ENCODE data around the gene SOST. TPM values are rescaled to one million over a fixed set of nuclear protein-coding genes. Genes with fewer than 3 reads are reported as not detected.

The SOST gene
- total RNA-seq, 1 donor from 2014 or later, result not detected

DNA sequence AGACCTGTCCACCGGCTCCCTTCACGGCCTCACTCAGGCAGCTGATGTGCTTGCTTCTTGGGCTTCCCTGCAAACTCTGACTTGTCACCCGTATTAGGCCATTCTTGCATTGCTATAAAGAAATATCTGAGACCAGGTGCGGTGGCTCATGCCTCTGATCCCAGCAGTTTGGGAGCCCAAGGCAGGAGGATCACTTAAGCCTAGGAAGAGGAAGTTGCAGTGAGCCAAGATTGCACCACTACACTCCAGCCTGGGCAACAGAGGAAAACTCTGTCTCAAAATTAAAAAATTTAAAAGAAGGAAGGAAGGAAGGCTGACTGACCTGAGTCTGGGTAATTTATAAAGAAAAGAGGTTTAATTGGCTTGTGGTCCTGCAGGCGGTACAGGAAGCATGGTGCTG is 17.0 kb downstream of the SOST start:
- DNase-seq, result no peak

DNA sequence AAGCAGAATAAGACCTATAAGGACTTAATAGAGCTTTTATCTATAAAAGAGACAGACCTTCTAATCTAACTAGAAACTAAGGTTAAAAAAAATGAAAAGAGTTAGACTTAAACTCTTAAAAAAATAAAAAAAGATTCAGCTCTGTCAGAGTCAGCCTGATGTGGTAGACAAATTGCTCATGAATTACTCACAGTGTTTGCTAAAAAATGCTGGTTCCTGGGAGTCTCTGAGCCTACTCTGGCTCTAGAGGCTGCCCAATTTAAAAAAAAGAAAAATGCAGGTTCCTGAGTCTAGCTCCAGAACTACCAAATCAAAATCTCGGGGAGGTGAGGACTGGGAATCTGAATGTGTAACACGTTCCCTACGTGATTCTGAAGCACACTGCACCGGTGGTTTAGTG is 18.1 kb downstream of the SOST start:
- DNase-seq, result no peak

GRCh38 chr17:43737722-43738121 is 20.9 kb downstream of the SOST start:
- DNase-seq, result no peak

- DNase-seq, result no peak
Observed at GRCh38 chr17:43736389-43736788, 22.2 kb downstream of the SOST start.

- DNase-seq, result no peak
Observed at GRCh38 chr17:43734376-43734775, 24.2 kb downstream of the SOST start.

- DNase-seq, result no peak
Observed at GRCh38 chr17:43733956-43734355, 24.6 kb downstream of the SOST start.

DNA sequence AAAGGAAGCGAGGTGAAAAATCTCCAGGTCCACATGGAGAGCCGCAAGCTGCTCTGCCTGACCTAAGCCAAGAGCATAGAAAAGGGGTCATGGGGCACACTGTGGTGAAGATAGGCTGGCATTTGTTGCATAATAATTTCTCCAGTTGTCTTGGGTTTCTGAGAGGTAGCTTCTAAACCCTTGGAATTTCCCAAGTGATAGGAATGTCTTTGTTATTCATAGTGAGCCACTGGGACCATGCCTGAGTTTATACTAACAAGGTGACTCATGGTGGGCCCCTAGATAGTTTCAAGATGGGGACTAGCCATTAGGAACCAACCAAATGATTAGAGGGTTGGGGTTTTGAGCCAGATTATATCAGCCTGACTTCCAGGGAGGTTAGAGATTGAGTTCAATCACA is 25.6 kb downstream of the SOST start:
- DNase-seq, result no peak

GRCh38 chr17:43728081-43728480 is 30.5 kb downstream of the SOST start:
- DNase-seq, result no peak

DNA sequence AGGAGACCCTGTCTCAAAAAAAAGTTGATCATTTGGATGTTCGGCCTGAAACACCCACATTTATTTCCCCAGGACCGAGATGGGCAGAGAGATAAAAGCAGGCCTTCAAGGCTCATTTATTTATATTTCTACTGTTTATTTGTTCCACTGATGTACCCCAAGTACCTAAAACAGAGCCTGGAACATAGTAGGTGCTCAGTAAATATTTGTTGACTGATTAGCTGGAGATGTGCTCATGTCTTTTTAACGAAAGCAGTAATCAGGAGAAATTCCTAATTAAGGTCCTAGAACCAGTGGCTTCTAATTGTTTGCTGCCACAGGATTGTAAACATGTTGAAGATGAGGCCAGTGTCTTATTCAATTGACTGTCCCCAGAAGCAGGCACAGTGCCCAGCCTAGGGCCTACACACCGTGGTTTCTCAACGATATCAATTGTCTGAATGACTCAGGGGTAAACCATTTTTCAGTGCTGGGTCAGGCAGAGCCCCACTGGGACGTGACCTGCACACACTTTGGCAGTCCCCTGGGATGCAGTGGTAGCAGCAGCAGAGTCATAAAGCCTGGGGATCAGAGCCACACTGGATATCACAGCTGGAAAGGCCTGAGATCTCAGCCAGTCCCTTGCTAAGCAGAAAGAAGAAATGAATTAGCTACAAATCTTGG is 34.8 kb downstream of the SOST start:
- DNase-seq, result no peak

GRCh38 chr17:43722870-43723665 is 35.5 kb downstream of the SOST start:
- DNase-seq, result no peak

DNA sequence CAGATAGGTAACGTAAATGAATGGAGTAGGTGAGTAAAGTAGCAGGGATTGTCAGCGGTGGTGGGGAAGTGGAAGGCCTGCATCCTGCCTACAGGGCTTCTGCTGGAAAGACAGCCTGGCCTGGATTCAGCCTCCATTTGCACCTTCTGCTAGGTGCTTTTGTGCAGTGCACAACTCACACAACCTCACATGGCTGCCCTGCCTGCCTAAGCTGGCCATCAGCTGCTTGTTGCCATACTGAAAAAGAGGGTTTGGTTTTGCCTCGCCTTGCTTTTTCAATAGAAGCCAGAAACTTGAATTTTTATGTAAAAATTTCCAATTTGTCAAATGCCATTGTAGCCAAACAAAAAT is 36.3 kb downstream of the SOST start:
- DNase-seq, result no peak

- DNase-seq, result no peak
Observed at GRCh38 chr17:43721537-43722268, 36.9 kb downstream of the SOST start.

DNA sequence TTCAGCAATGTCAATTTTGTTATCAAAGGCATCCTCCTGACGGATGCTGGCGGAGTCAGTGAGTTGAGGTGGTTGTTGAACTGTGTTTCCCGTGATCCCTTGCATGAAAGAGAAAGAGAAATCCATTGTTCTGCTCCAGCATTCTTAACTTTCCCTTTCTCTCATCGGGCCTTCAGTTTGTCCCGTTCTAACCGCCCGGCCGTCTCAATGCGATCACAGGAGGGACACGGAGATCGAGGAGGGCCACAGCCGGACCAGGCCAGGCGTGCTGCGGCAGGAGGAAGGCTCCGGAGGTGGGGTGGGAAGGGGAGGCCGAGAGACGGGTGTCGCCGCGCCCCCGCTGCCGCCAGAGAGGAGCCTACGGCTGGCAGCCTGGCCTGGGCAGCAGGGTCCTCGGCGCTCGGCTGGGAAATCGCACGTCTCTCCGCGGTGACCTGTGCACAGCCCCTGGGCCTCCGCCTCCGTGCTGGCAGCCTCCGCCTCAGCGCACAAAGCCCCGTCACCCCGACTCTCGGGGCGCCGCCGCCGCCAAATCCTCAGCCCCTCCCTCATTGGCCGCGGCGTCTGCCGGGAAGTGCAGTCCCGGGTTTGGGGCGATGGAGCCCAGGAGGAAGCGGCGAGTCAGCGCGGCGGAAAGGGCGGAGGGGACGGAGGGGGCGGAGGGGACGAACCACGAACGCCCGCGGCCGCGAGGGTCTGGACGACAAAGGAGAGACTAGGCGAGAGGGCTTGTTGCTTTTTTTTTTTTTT is 38.1 kb downstream of the SOST start:
- DNase-seq, result peak; percentile 91

DNA sequence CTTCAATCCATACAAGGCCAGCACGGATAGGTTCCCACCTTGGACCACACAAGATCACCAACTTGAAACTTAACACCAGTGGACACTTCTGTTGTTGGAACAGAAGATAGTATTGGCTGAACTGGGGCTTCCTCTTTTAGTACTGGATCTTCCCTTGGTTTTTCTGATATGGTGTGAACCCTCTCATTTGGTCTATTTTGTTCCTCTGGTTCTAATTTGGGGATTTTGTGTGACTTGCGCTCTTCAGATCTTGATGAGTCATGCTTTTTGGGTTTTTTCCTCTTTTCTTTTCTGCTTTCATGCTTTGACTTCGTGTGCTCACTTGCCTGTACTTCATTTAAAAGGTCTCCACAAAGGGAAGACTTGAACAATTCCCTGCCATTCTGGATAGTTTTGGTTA is 39.0 kb downstream of the SOST start:
- DNase-seq, result no peak

DNA sequence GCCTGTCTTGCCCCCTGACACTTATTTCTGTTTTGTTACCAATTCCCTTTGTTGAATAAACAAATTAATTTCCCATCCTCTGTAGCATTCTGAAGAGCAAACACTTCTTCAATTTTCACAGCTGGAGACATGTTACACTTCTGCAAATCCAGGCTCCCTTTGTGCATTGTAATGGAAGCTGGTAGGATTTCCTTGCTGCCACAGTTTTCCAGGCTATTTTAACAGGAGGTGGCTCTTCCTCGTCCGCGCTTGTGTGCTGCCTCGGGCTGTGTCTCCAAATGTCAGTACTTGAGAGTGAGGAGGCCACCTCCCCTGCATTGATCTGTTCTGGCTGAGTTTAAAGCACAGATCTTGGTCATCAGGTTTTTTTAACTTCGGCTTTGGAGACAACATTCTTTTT is 40.0 kb downstream of the SOST start:
- peak; percentile 13 for DNase-seq

DNA sequence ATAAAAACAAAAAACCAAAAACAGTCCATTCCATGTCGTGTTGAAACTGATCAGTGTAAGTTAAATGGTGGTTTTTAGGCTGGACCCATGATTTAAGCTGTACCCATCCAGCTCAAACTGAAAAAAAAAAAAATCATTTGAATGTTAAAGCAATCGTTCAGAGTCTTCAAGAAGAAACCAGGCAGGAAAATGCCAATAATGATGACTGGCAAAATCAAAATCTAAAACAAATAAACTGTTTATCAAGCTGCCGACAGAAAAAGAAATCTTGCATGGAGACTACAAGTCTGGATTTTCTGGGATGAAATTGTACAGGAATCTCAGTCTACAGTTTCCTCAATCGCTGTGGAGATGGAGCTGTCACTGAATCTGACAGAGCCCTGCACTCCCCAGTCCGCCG is 40.7 kb downstream of the SOST start:
- DNase-seq, result no peak

GRCh38 chr17:43714465-43715149 is 44.0 kb downstream of the SOST start:
- DNase-seq, result no peak

DNA sequence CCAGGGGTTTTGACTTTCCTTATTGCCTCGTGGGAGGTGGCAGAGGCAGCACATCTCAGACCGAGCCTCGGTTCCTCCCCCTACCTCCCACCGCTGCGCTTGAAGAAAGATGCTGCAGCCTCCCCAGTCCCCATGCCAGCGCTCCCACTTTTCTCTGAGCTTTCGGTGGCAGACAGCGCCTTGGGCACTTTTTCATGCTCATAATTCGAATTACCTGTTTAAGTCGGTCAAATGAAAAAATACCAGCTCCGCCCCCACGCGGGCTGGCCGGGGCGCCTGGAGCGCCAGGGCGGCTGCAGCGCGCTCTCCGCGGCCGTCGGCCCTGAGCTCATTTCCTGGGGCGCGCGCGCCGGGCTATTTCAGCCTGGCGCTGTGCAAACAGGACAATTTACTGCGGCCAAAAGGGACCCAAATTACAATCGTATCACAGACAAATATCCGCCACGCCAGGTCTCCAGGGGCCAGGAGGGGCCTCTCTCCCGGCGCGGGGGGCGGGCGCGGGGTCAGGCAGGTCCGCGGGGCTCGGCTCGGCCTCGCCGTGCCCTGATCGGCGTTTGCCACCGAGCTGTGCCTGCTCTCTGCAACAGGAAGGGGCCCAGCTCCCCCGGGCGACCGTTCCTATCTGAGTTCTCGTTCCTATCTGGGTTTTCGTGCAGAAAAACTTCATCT is 45.0 kb downstream of the SOST start:
- peak; percentile 20 for DNase-seq

DNA sequence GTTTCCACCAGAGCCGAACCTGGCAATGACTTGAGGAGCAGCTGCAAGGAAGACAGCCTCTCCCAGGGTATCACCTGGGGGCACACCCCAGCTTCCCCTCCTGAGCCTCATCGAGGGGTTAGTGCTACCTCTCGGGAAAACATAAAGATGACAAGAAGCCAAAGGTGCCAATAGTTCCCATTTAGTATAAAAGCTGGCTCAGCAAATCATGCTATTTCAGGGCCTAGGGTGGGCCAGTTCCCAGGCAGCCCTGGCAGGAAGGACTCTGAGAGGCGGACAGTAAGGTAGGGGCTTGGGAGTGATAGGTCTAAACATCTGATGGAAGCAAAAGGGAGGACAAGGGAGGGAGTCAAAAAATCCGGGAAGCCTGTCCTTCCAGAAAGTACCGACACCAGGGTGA is 46.2 kb downstream of the SOST start:
- DNase-seq, result no peak

DNA sequence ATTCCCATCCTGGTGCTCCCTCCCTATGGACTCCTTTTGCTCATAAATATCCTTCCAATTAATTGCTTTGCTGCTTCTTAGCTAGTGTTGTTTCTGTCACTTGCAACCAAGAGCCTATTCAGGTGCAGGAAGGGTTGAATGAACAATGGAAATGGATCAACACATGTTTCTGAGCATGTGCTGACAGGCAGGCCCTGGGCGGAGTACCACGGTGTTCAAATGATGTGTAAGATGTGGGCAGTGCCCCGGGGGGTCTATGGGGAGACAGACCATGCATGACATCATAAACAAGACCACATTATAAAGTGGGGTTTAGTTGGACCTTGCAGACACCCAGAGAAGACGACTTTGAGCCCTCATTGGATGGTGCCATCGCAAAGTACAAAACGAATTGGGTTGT is 48.5 kb downstream of the SOST start:
- DNase-seq, result no peak

GRCh38 chr17:43709210-43709609 is 49.4 kb downstream of the SOST start:
- DNase-seq, result no peak

GRCh38 chr17:43707184-43707583 is 51.4 kb downstream of the SOST start:
- DNase-seq, result no peak

Measured in tongue (tissue), 2 donors.